ENCODE measurements around the gene KHSRP.

DNA sequence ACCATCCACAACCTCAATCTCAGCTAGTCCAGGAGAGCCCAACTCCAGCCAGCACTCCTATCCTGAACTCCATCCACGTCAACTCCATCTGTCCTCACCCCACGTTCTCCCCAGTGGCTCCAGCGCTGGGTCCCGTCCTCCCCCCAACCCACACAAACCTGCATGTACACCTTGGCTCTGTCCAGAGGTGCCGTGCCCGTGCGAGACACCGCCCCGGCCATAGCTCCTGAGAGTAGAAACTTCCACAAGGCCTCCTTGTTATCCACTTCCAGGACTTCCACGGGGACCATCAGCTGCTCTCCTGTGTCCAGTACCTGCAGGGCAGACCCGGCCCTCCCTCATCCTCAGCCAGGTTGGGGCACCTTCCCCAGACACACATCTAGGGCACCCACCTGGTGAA, 7.3 kb upstream of the KHSRP start:
- TF ChIP-seq, protein P1, sequence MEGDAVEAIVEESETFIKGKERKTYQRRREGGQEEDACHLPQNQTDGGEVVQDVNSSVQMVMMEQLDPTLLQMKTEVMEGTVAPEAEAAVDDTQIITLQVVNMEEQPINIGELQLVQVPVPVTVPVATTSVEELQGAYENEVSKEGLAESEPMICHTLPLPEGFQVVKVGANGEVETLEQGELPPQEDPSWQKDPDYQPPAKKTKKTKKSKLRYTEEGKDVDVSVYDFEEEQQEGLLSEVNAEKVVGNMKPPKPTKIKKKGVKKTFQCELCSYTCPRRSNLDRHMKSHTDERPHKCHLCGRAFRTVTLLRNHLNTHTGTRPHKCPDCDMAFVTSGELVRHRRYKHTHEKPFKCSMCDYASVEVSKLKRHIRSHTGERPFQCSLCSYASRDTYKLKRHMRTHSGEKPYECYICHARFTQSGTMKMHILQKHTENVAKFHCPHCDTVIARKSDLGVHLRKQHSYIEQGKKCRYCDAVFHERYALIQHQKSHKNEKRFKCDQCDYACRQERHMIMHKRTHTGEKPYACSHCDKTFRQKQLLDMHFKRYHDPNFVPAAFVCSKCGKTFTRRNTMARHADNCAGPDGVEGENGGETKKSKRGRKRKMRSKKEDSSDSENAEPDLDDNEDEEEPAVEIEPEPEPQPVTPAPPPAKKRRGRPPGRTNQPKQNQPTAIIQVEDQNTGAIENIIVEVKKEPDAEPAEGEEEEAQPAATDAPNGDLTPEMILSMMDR (IDR thresholded peaks at IDR 0.05), result no peak
- no peak for TF ChIP-seq ZFX (IDR thresholded peaks at IDR 0.05; ENCODE audit: borderline replicate concordance)
